LNCaP clone FGC (cell line): ENCODE data around the gene IGF1.

Source experiments
- DNase-seq: peaks from one replicate; pipeline ENCODE4 v3.0.0-alpha.2; 2011; ENCODE audit warnings: low read depth
- H3K4me3 ChIP-seq: 2 replicates; pipeline ENCODE4 v1.5.1; 2011; ENCODE audit warnings: mild to moderate bottlenecking, low read depth, low read length, control low read depth
- TF ChIP-seq, protein P1 (sequence below): IDR thresholded peaks from 2 replicates; pipeline ENCODE4 v1.5.1; 2012; ENCODE audit warnings: mild to moderate bottlenecking; ENCODE audit not compliant: control insufficient read depth, insufficient read depth; ENCODE audit errors: extremely low read depth

IGF1 gene

DNA sequence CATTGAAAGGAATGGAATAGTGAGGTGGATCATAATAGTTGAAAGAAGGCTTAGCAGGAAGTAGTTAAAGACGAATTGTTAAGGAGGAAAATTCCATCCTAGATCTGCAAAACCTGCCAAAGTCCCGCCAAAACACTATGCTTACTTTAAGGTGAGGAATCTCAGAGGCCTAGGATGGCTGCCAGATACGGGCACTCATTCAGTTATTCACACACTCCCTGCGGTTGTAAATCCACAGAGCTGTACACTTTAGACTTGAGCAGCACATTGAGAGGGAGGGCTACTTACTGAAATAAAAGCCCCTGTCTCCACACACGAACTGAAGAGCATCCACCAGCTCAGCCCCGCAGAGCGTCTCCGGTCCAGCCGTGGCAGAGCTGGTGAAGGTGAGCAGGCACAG lies 5.0 kb downstream of the IGF1 start:
- TF ChIP-seq, protein P1, sequence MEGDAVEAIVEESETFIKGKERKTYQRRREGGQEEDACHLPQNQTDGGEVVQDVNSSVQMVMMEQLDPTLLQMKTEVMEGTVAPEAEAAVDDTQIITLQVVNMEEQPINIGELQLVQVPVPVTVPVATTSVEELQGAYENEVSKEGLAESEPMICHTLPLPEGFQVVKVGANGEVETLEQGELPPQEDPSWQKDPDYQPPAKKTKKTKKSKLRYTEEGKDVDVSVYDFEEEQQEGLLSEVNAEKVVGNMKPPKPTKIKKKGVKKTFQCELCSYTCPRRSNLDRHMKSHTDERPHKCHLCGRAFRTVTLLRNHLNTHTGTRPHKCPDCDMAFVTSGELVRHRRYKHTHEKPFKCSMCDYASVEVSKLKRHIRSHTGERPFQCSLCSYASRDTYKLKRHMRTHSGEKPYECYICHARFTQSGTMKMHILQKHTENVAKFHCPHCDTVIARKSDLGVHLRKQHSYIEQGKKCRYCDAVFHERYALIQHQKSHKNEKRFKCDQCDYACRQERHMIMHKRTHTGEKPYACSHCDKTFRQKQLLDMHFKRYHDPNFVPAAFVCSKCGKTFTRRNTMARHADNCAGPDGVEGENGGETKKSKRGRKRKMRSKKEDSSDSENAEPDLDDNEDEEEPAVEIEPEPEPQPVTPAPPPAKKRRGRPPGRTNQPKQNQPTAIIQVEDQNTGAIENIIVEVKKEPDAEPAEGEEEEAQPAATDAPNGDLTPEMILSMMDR: no peak
- H3K4me3 ChIP-seq: no peak overlapping the region
- no peak for DNase-seq

DNA sequence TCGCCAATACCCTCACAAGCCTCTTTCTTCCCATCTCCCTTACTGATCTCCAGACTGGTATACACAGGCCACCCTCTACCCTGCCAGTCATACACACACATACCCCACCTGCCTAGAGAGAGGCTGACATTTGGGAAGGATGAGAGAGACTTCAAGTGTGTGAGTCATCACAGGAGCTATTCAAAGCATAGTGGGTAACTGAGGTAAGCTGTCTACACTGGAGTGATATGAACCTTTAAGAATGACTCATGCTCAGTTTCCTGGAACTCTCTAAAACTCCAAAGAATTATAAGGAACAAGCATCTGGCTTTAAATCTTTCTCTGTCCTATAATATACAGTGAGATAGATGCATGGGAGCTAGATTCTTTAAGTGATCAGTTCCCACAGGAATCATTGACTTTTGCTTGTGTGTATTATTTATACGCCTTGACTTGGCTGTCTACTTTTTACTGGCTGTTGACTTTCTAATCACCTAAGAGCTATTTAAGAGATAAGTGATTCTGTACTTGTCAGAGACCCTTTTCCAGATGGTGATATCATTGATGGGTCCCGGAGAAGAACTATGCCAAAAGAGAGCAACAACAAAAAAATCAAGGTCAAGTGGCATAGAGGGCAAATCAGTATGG lies 5.8 kb downstream of the IGF1 start:
- no peak for DNase-seq
- TF ChIP-seq, protein P1: no peak
- H3K4me3 ChIP-seq: no peak overlapping the region

DNA sequence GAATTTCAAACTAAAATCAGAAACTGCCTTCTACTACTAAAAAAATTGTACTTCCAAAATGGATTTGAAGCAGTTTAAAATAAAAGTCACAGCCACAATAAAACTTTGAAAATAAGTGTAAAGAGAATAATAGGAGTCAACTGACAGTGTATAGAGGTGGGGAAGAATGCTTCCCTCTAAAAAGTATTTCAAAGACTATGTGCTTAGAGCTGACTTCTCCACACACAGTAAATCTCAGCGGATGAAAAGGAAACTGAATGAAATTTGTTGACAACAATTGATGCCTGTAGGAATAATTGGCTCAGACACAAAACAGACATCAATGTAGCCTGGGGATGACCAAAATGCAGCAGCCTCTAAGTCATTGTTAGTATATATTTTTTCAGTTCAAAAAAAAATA lies 7.9 kb downstream of the IGF1 start:
- H3K4me3 ChIP-seq: no peak overlapping the region
- no peak for DNase-seq
- TF ChIP-seq, protein P1: no peak

GRCh38 chr12:102471556-102471955 lies 8.8 kb downstream of the IGF1 start:
- no peak for DNase-seq
- H3K4me3 ChIP-seq: no peak overlapping the region
- TF ChIP-seq, protein P1: no peak

GRCh38 chr12:102470945-102471344 lies 9.4 kb downstream of the IGF1 start:
- no peak for DNase-seq
- no peak overlapping the region for H3K4me3 ChIP-seq
- TF ChIP-seq, protein P1: no peak

DNA sequence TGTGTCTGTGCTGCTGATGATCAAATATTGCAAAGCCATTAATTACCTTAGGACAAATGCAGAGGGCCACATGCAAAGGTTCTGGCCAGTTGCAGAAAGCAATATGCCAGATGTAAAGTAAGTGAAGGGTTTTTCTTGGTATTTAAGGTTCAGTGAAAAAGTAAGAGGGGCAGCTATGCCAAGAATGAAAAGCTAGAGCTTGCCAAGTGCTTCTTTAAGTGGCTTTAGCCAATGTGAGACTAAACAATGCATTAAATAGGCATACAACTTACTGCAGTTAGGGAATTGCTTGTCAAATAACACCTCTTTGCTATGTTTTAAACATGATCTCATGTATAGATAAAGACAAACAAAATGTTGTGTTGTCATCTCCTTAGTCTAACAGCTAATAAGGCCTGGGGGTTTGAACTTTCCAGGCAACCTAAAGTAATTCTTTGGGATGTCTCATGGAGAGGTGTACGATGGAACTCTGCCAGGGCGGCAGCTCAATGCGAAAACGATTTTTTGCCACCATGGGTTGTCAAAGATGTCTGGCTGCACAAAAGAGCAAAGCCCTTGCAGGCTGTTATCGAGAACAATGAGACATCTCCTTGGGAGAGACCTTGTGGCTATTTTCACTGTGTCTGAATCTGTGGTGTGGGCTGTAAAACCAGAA lies 12.0 kb downstream of the IGF1 start:
- no peak for DNase-seq
- TF ChIP-seq, protein P1: no peak
- H3K4me3 ChIP-seq: no peak overlapping the region
